Stimulated activated CD8-positive, alpha-beta memory T cell treated with anti-CD3 and anti-CD28 coated beads, Interleukin-12 subunit alpha, Interleukin-12 subunit beta, amount 100 ng/mL, for 4 hours (primary cell): ENCODE results near the gene CNTNAP3.
"Not testable (repeated sequence)": the region's sequence is repeated elsewhere in the genome, so short reads cannot be mapped to it uniquely, and the experiment has no call there.

ENCODE experiments used
- DNase-seq: peaks from one replicate; pipeline ENCODE4 v3.0.0-alpha.2; 2020; ENCODE audit warnings: low read depth

CNTNAP3 gene

GRCh38 chr9:39067683-39068082 is 220.3 kb downstream of the CNTNAP3 start:
- DNase-seq, result not testable (repeated sequence)

DNA sequence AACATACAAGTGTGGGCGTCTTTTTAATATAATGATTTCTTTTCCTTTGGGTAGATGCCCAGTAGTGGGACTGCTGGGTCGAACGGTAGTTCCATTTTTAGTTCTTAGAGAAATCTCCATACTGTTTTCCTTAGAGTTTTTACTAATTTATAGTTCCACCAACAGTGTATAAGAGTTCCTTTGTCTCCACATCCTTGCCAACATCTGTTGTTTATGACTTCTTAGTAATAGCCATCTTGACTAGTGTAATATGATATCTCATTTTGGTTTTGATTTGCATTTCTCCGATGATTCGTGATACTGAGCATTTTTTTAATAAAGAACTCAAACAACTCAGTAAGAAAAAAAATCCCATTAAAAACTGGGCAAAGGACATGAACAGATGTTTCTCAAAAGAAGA is 225.0 kb downstream of the CNTNAP3 start:
- DNase-seq, result not testable (repeated sequence)

DNA sequence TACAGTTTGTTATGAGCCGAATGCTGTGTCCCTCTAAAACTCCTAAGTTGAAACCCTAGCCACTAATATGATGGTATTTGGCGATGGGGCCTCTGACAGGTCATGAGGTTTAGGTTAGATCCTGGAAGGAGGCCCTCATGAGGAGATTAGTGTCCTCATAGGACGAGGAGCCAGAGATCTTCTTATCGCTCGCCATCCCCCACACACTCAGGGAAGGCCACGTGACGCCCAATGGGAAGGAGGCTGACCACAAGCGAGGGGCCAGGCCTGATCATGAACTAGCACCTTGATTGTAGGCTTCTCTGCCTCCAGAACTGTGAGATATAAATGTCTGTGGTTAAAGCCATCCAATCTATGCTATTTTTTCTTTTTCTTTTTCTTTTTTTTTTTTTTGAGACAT is 233.5 kb downstream of the CNTNAP3 start:
- not testable (repeated sequence) for DNase-seq

- not testable (repeated sequence) for DNase-seq
Measured at GRCh38 chr9:39046833-39047232, 241.1 kb downstream of the CNTNAP3 start.

GRCh38 chr9:39042352-39042803 is 245.6 kb downstream of the CNTNAP3 start:
- not testable (repeated sequence) for DNase-seq

- DNase-seq, result not testable (repeated sequence)
Measured at GRCh38 chr9:39041774-39042173, 246.2 kb downstream of the CNTNAP3 start.

- not testable (repeated sequence) for DNase-seq
Measured at GRCh38 chr9:39039148-39039547, 248.8 kb downstream of the CNTNAP3 start.

DNA sequence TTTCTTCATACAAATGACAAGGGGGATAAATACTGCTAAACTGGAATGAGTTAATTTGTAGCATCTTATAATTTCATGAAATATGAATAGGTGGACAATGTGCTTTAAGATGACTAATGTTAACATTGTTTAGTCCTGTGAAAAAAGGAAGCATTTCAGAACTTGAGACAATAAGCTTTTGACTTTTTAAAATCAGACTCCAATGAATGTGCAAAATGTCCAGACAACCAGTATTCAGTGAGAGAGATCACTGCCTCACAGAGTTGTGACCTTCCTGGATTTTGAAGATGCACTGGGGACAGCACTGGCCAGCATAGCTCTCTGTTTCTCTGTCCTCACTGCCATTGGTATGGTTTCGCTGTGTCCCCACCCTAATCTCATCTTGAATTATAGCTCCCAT is 249.7 kb downstream of the CNTNAP3 start:
- DNase-seq, result not testable (repeated sequence)

- not testable (repeated sequence) for DNase-seq
Measured at GRCh38 chr9:39033849-39034248, 254.1 kb downstream of the CNTNAP3 start.

DNA sequence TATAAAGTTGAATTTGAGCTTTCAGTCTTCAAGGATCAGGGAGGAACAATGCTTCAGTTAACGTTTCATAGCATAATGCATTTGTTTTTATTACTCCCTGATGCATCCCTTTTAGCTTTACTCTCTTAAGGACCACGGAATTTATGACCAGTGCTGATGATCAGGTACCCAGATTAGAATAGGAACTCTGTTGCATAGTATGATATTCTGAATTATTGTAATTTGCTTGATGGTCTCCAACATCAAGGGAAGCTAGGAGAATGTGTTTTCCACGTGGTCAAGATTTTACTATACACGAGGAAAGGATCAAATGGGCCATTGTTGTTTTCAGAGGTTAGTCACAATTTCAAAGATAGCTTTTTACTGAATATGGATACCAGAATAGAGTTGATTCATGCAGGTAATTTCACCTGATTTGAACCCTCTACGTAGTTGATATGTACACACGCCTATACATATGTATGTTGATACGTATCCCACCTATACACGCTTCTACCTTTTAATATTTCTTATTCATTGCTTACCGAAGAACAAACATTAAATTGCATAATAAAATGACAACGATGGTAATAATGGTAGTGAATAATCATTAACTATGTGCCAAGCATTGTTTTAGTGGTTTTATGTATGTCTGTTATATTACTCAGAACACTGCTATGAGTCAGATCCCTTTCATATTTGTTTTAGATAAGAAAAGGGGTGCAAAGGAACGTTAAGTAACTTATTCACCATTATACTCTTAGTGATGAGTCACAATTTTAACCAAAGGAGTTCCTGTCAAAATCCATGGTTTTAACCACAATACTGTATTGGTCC is 257.6 kb downstream of the CNTNAP3 start:
- DNase-seq, result not testable (repeated sequence)

DNA sequence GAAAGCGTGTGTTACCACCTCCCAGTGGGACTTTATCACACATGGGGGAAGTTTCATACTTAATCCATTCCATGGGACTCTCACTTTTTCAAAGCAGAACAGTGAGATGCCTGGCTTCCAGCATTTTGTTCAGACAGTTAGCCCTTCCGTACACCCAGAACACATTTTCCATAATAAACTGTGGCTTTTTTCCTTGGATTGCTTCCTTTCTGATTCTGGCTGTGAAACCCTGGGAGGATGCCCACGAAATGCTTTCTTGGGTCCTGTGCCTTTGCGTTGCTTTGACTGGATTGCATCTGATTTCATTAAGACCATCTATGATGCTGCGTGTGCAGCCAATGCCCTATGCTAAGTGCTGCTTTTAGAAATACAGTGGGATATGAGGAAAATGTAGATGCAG is 259.1 kb downstream of the CNTNAP3 start:
- not testable (repeated sequence) for DNase-seq

DNA sequence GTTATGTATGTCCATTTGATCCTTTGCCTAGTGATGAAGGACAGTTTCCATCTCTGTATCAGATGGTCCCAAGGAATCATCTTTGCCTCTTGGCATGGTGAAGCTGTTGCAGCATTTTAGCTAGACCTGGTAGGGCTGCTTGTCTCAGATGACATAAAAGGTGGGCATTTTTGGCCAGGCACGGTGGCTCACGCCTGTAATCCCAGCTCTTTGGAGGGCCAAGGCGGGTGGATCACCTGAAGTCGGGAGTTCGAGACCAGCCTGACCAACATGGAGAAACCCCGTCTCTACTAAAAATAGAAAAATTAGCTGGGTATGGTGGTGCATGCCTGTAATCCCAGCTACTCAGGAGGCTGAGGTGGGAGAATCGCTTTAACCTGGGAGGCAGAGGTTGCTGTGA is 259.8 kb downstream of the CNTNAP3 start:
- DNase-seq, result not testable (repeated sequence)

GRCh38 chr9:39025911-39026588 is 261.9 kb downstream of the CNTNAP3 start:
- not testable (repeated sequence) for DNase-seq
